NCI-H187 (cell line): ENCODE results near the gene AKIRIN2.
"Not testable (repeated sequence)": the region's sequence is repeated elsewhere in the genome, so short reads cannot be mapped to it uniquely, and the experiment has no call there.

Source experiments
- DNase-seq, 2 experiments: peaks; one replicate each; lab custom pipeline; 2025; lab: John Stamatoyannopoulos, UW

The AKIRIN2 gene

DNA sequence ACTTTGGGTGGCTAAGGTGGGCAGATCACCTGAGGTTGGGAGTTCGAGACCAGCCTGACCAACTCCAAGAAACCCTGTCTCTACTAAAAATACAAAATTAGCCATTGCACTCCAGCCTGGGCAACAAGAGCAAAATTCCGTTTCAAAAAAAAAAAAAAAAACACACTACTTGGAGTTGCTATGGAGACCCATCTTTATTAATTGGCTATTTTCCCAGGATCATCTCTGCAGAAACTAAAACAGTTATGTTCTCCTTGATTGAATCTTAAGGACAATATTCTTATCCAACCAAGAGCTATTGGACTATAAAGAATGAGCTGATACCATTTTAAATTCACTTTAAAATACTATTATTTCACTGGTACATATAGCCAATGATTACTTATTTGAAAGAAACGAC lies 14.7 kb downstream of the AKIRIN2 start:
- DNase-seq: no peak

DNA sequence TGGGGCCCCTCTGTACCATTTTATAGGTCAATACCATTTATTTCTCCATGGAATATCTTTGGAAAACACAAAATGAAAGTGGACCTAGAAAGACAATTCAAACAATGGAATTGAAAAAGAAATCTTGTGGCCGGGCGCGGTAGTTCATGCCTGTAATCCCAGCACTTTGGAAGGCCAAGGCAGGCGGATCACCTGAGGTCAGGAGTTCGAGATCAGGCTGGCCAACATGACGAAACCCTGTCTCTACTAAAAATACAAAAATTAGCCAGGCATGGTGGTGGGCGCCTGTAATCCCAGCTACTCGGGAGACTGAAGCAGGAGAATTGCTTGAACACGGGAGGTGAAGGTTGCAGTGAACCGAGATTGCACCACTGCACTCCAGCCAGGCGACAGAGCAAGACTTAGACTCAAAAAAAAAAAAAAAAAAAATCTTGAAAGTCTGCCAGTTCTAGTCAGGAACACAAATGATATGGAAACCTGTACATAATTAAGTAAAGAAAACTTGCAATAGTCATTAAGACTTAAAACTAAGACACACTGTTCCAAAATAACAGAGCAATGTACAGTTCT lies 15.3 kb downstream of the AKIRIN2 start:
- not testable (repeated sequence) for DNase-seq

DNA sequence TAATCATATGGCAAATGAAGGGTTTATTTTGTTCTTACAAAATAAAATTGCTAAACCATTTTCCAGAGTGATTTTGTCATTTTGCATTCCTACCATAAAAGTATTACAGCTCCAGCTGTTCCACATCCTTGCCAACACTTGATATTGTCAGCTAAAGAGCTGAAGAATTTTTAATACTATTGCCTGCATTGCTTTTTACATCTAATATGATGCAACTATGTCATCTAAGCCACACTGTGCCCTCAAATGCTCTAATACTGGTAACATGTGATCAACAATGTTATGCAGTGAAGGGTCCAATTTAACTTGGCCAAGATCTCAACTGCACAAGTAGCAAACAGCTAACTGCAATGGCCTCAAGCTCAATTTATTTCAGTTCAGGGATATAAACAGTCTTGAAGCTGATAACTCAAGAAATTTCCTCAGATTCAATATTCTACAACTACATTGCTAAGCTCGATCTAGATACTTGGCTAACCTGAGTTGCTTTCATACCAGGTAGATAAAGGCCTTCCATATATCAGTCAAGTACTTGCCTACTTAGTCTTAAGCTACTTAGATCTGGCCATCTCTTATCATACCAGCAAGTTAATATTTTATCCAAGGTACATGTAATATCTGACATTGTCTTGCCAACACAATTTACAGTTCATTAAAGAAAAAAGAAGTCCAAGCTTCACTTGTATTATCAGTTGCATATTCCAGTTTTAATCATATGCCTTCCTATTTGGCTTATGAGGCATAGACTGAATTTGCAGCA lies 17.0 kb downstream of the AKIRIN2 start:
- no peak for DNase-seq

DNA sequence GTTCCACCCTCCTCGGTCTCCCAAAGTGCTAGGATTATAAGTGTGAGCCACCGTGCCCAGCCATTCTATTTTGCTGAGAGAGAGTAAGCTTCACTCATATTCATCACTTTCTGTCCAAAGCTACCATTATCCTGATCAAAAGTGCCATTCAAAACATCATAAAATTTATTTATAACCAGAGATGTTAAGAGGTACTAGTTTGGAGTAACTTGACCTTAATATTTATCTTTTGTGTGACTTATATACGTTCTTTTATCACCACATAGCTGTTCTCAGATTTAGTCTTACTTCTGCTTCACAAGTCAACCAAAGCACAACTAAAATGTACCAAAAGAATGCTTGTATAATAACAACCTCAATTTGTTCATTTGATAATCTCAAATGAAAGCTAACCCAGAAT lies 18.1 kb downstream of the AKIRIN2 start:
- no peak for DNase-seq

DNA sequence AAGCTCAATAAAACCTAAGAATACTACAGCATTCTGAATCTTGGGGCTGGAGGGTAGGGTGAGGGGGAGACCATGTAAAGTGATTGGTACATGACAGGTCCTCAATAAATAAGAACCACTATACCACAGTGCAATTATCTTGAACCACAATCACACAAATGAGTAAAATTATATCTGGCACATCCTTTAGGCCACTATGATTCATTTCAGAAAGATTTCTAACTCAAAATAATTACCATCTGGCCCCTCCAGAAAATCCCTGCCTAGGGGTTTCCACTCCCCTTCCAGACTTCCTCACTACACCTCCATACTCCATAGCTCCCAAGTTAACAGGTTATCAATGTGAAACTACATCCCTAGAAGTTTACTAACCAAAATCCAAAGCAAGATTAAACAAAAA lies 19.7 kb downstream of the AKIRIN2 start:
- DNase-seq: no peak

DNA sequence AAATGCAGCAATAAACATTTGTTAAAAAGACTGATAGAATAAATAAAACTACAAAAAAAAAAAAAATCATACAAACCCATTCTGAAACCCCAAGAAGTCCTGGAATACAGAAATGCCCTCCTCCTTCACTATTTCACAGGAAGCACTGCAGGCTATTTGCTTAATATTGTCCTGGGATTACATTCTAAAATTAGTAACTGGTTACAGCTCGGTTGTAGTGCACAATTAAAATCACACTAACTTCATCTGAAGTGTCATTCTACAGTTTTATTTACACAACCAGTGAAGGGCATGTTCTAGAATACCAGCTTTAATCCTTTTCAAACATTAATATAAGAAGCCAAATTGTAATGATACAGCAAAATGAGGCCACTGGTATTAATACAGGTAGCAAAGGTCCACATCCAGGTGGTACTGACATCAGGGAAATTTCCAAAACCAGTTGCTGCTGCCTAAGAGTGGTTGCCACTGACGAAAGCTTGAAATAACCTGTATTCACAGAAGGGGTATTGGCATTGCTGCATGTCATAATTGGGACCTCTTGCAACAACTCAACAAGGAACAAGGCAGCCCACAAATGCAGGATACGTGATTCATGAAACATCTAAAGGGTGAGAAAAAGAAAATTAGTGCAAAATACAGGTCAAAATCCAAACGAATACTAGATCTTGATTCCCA lies 26.9 kb downstream of the AKIRIN2 start:
- no peak for DNase-seq

DNA sequence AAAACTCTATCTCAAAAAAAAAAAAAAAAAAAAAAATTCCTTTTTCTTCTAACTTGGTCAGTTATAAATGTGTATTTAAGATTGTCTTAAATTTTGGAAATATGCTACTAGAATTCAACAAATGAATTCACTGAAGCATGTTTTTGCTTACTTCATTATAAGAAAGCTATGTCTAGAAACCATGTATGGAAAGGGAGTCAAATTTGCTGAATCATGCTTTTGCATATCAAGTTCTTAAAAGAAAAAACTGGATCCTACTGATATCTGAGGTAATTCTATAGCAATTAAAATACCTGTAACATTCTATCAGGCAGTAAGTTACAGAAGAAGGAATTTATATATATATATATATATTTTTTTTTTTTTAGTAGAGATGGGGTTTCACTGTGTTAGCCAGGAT lies 27.7 kb downstream of the AKIRIN2 start:
- no peak for DNase-seq

DNA sequence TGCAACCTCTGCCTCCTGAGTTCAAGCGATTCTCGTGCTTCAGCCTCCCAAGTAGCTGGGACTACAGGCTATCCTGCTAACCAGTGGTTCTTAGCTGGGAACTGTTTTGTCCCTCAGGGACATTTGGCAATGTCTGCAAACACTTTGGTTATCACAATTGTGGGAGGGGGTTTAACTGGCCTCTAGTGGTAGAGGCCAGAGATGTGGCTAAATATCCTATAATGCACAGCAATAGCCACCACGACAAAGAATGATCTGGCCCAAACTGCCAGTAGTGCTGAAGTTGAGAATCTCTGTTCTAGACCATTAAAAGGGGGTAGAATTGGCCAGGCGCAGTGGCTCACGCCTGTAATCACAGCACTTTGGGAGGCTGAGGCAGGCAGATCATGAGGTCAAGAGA lies 28.8 kb downstream of the AKIRIN2 start:
- DNase-seq: no peak

DNA sequence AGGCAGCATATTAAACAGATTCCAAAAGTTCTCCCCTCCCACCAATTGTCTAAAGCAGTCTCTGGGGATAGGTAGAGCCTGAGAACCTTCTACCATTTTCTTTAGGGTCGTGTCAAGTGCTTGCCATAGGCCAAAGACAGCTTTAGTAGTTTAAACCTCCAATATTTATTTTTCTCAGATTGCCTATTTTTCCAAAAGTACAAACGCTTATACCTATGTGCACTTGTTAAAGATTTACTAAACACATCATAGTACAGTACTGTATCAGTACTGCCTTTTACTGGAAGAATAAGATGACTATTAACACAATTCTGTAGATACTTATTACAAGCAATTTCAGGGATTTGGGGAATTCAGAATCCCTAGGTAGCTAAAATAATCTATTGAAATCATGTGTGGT lies 29.4 kb downstream of the AKIRIN2 start:
- DNase-seq: no peak

DNA sequence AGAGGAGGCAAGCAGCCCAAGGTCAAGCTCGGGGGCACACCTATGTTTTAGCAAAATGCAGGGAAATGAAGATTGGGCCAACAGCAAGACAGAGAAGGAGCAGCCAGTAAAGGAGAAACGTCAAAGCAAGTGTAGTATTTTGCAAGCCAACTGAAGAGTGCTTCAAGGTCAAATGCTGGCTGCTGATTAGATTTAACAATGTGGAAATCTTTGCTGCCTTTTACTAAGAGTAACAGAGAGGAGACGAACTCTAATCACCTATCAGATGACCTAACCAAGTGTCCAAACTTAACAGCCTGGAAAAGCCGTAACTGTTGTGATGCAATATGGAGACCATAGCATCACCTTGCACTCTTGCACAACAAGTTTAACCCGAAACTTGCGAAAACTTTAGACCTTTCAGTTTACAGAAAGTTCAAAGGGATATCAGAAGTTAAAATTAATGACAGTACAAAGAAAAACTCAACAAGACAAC lies 30.4 kb downstream of the AKIRIN2 start:
- DNase-seq: no peak

DNA sequence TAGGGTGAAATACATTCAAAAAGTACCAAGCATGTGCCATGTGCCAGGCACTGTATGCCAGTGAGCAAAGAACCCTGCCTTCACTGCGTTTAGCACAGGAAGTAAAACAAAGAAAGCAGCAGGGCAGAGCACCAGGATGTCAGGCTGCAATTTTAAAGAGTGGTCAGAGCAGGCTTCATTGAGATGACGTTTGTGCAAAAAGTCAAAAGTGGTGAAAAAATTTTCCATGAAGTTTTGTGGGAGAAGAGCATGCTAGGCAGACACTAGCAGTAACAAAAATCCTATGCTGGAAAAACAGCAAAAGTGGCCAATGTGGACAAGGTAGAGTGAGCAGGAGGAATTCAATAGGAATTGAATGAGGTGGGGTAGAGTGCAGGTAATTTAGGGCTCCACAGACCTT lies 31.3 kb downstream of the AKIRIN2 start:
- no peak for DNase-seq

DNA sequence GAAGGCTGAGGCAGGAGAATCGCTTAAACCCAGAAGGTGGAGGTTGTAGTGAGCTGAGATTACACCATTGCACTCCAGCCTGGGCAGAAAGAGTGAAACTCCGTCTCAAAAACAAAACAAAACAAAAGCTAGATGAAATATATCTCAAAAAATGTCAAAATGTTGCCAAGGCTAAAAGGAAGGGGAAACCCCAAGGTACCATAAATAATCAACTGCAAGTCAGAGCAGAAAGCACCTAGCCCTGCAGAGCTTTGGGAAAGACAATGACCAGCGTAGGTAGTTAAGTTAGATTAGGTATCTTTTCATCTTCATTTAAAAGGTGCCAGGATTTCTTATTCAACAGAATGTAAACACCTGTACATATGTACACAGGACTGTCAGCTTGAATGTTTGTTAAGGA lies 33.0 kb downstream of the AKIRIN2 start:
- no peak for DNase-seq

DNA sequence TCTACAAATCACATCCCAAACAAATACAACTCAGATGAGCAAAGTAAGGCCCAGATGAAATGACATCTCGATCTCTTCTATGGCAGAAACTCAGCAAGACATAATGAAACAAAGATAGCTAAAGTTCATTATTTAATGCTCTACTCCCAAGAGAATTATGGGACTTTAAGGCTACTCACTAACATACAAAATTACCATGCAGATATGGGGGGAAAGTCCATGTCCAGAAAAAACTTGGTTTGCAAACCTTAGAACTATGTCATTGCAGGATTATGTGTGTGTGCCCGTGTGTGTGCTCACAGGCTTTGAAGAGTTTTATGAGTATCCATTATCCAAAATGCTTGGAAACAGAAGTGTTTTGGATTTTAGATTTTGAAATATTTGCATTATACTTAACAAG lies 34.0 kb downstream of the AKIRIN2 start:
- no peak for DNase-seq

DNA sequence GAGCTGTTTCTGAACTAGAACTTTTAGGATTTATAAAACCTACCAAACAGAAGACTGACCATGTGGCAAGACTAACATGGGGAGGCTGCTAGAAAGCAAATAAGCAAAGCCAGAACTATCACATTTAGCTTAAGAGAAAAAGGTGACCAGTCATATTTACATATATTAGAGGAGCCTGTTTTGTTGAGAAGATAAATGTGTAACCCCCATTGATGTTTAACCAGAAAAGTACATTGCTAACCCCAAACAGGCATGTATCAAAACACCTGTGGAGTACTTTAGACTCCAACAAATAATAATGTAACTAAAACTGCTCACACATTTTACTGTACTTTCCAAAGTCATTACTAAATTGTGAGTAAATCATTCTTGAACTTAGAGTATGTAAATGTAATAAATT lies 35.0 kb downstream of the AKIRIN2 start:
- no peak for DNase-seq

DNA sequence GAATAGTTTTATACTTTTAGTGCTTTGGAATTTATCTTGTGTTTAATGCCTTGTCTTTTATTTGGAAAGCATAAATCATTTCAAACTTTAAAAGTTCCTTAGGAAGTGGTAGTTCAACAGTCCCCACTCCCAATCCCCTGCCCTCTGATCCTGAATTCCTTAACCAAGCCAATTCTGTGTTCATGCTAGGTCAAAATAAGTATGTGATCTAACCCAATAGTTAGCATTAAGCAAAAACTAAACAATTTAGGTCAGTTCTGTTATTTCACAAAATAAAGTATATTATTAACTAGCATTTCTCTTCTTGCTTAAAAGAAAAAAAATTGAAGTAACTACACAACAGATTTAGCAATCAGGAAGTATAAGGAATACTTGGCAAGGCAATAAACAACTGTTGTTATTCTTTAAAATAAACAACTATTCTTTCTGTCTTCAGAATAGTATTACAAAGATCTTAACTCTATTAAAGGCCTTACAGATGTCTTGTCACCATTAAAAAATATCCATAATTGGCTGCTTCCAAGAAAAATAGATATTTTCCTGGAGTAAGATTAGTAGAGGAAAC lies 37.0 kb downstream of the AKIRIN2 start:
- DNase-seq: no peak

DNA sequence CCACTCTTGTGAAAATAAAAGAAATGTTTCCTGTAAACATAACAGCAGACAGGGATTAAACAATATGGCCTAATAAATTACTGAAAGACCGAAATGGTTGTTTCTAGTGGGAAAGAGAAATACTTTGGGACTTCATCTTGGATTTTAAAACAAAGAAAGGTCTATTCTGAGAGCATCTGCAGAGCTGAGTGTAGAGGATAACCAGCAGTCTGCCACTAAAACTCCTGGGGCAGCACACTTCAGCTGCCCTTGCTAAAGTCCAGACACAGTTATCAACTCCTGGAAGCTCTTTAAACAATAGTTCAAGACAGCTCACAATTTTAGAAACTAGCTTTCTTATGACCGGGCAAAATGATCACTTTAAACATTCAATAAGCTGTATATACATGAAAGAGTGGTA lies 38.6 kb downstream of the AKIRIN2 start:
- no peak for DNase-seq

DNA sequence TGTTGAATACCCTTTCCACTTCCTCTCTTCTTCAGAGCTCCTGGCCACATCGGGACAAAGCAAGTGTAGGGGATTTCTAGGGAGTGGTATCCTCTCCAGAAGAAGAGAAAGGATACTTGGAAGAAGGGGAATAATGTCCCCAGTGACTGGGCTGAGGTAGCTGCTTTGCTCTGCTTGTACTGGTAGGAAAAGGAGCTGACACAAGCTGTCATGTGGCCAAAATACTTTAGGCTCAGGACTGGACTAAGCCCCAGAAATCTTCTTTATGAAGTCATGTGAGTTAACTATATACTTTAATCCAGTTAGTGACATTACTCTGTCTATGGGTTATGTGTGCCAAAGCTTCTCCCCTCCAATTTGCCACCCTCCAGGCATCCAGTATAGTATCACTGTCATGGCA lies 40.5 kb downstream of the AKIRIN2 start:
- no peak for DNase-seq

DNA sequence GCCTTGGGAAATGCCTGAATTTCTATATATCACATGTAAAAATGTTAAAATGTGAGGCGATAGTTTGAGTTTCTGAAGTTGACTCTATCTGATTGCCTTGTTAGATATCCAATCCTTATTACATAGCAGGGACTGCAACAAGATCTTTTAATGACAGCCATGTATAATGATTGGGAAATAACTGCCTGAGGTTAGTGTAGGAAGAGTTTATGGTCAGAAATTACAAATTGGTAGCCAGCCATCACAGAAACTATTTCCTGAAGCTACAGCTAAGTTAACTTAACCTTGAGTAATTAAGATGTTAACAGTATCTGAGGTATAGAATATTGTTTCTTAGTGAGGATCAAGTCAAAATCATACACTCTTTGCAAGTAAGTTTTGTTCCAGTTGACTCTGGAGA lies 41.0 kb downstream of the AKIRIN2 start:
- no peak for DNase-seq

DNA sequence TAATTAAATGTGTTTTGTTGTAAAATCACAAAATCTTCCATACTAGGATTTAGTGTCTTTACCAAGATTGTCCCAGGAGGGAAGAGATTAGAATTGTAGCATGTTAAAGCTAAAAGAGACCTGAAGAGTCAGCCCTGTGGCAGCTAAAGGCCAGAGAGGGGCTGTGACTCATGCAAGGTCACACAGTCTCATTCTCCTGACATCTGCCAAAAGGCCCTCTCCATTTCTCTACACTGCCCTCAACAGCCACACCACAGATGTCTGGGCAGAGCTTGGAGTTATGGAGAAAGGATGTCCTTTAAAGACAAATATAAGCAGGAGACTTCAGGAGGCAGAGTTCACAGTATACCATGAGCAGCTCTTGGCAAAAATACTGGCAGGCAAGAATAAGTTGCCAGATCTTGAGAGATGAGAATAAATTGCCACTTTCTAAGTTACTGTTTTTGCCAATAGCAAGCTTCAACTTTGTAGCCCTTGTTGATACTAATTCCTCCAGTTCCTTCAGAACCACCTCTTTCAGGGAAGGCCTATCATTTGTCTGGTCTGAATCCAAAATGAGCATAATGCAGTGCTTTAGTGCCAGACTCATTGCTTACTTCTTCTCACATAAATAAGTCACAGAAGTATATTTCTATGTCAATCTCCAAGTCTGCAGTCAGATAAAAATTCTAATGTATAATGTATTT lies 41.7 kb downstream of the AKIRIN2 start:
- DNase-seq: no peak

DNA sequence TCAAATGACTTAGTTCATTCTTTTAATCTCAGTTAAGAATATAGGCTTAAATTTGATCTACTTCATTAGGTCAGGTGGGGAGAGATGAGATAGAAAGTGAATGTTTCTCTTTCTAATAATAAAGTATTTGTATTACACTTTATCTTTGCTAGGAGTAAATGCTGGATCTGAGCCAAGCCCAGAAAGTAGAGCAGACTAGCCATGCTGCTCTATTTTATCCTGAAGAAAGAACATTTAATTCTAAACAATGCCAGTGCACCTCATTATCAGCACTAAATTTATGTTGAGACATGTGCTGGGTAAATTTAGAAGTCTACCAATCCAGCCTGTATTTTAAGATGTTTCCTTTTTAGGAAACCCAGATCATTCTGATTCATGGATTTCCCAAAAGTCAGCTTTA lies 43.5 kb downstream of the AKIRIN2 start:
- DNase-seq: no peak

DNA sequence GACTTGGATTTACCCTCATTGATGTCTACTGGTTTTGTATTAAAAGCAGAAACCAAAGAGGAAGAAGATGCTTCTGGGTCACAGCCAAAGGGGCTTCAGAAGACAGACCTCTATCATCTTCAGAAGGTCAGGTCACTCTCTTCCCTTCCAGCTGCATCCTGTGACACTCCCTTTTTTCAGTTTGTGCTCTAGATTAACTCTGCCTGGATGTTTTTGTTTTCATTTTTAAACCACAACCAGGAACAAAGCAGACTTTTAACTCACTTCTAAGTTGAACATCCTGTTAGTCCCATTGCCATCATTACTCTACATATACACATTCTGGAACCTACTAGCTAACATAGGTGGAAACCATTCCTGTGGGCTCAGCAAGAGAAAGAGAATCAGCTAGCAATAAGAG lies 45.2 kb downstream of the AKIRIN2 start:
- no peak for DNase-seq

DNA sequence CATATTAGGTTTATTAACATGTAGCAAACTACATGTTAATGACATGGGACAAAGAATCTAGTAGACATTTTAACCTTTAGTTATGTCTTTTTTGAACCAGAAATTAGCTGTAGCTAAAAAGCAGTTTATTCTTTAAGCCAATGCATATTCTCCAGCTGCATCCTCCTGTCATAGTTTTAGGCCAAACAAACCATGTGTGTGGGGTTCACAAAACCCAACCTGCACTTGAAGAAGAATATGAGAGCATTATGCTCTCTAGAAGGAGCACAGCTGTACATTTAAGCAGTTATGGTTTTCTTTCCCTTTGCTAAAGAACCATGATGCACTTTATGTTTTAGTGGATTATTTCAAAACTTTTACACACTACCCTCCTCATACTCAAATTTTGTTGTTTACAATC lies 46.2 kb downstream of the AKIRIN2 start:
- DNase-seq: no peak
